ENCODE data around the gene PRRG4. TPM values are rescaled to one million over a fixed set of nuclear protein-coding genes. Genes with fewer than 3 reads are reported as not detected.

Gene PRRG4
- total and polyA plus RNA-seq, 2 of the 13 experiments (the other 11 are each of a cell fraction or from before 2014, with no cell fraction given): 0.24 to 0.95 TPM

- TF ChIP-seq ZNF746 (CRISPR knock-in tag; IDR thresholded peaks at IDR 0.05) (peak; percentile 23; the same call in 1 of the 2 replicates), MAF1 (CRISPR knock-in tag; IDR thresholded peaks at IDR 0.05; ENCODE audit: borderline replicate concordance) (no peak), ZNF354B (CRISPR knock-in tag; IDR thresholded peaks at IDR 0.05) (no peak), ZFP36 (IDR thresholded peaks at IDR 0.05; ENCODE audit: borderline replicate concordance, low read depth, low read length, partially characterized antibody) (no peak), U2AF1 (optimal IDR thresholded peaks at IDR 0.05; ENCODE audit: low read depth, low read length) (peak; percentile 55), NFYB (CRISPR knock-in tag; IDR thresholded peaks at IDR 0.05) (no peak), WIZ (CRISPR knock-in tag; IDR thresholded peaks at IDR 0.05) (no peak), ZNF674 (CRISPR knock-in tag; IDR thresholded peaks at IDR 0.05; ENCODE audit: low read depth) (no peak), ZNF230 (CRISPR knock-in tag; IDR thresholded peaks at IDR 0.05) (peak; percentile 69; the same call in 1 of the 2 replicates), ZKSCAN8 (CRISPR knock-in tag; IDR thresholded peaks at IDR 0.05; ENCODE audit: borderline replicate concordance) (no peak), ZNF496 (CRISPR knock-in tag; IDR thresholded peaks at IDR 0.05; ENCODE audit: insufficient replicate concordance) (no peak), ZNF572 (CRISPR knock-in tag; IDR thresholded peaks at IDR 0.05) (no peak), PPARG (CRISPR knock-in tag; conservative IDR thresholded peaks at IDR 0.05) (no peak), ZNF546 (CRISPR knock-in tag; conservative IDR thresholded peaks at IDR 0.05) (peak; percentile 47; the same call in 1 of the 2 replicates), IKZF4 (CRISPR knock-in tag; IDR thresholded peaks at IDR 0.05; ENCODE audit: borderline replicate concordance, low read depth, not compliant biosample characterization) (peak; percentile 32), SP4 (CRISPR knock-in tag; IDR thresholded peaks at IDR 0.05) (no peak), ELF3 (CRISPR knock-in tag; IDR thresholded peaks at IDR 0.05) (peak; percentile 19; the same call in 1 of the 2 replicates), SRSF4 (IDR thresholded peaks at IDR 0.05; ENCODE audit: low read depth, low read length, poor library complexity, severe bottlenecking) (no peak), HMG20B (CRISPR knock-in tag; conservative IDR thresholded peaks at IDR 0.05) (no peak), ZNF605 (CRISPR knock-in tag; IDR thresholded peaks at IDR 0.05) (no peak), DMTF1 (CRISPR knock-in tag; IDR thresholded peaks at IDR 0.05) (no peak)
- TF ChIP-seq, protein P1, sequence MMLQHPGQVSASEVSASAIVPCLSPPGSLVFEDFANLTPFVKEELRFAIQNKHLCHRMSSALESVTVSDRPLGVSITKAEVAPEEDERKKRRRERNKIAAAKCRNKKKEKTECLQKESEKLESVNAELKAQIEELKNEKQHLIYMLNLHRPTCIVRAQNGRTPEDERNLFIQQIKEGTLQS (CRISPR knock-in tag; IDR thresholded peaks at IDR 0.05): no peak
- TF ChIP-seq, protein P2, sequence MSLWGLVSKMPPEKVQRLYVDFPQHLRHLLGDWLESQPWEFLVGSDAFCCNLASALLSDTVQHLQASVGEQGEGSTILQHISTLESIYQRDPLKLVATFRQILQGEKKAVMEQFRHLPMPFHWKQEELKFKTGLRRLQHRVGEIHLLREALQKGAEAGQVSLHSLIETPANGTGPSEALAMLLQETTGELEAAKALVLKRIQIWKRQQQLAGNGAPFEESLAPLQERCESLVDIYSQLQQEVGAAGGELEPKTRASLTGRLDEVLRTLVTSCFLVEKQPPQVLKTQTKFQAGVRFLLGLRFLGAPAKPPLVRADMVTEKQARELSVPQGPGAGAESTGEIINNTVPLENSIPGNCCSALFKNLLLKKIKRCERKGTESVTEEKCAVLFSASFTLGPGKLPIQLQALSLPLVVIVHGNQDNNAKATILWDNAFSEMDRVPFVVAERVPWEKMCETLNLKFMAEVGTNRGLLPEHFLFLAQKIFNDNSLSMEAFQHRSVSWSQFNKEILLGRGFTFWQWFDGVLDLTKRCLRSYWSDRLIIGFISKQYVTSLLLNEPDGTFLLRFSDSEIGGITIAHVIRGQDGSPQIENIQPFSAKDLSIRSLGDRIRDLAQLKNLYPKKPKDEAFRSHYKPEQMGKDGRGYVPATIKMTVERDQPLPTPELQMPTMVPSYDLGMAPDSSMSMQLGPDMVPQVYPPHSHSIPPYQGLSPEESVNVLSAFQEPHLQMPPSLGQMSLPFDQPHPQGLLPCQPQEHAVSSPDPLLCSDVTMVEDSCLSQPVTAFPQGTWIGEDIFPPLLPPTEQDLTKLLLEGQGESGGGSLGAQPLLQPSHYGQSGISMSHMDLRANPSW (CRISPR knock-in tag; IDR thresholded peaks at IDR 0.05; ENCODE audit: borderline replicate concordance): no peak
These were observed 62.8 kb downstream of the PRRG4 start, which contains the start of gene QSER1 (continued) for GRCh38 chr11:32892355-32893092.
